Activated T-cell treated with anti-CD3 and anti-CD28 coated beads for 48 hours (primary cell): Measurements from ENCODE around the gene PKIB.
"Not testable (repeated sequence)": the region's sequence is repeated elsewhere in the genome, so short reads cannot be mapped to it uniquely, and the experiment has no call there.

Experiments used
- DNase-seq: peaks from one replicate; pipeline ENCODE4 v3.0.0-alpha.2; 2020; ENCODE audit warnings: low read depth

The PKIB gene

GRCh38 chr6:122621638-122622037 is 11.4 kb downstream of the PKIB start:
- DNase-seq: no peak

GRCh38 chr6:122622479-122622878 is 12.3 kb downstream of the PKIB start:
- DNase-seq: no peak

GRCh38 chr6:122623279-122623678 is 13.1 kb downstream of the PKIB start:
- no peak for DNase-seq

GRCh38 chr6:122624853-122625252 is 14.6 kb downstream of the PKIB start:
- no peak for DNase-seq

- no peak for DNase-seq
These were observed 18.5 kb downstream of the PKIB start for GRCh38 chr6:122628714-122629113.

GRCh38 chr6:122631571-122632249 is 21.5 kb downstream of the PKIB start:
- no peak for DNase-seq

DNA sequence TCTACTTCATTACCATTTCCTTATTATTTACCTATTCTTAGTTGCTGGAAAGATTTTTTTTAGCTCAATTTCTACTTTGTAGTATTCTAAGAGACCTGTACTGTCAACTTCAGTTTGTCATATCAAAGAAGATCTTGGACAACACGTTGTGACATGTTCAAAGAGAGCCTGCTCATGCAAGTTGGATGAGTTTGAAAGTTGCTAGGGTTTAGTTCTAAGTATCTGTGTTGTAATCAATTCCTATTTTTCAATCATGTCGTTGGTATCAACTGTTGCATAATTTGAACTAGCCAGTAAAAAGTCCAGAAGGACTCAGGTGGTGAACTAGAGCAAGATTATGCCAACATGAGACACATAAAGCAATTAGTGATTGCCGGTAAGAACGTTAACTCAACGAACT is 30.2 kb downstream of the PKIB start:
- no peak for DNase-seq

DNA sequence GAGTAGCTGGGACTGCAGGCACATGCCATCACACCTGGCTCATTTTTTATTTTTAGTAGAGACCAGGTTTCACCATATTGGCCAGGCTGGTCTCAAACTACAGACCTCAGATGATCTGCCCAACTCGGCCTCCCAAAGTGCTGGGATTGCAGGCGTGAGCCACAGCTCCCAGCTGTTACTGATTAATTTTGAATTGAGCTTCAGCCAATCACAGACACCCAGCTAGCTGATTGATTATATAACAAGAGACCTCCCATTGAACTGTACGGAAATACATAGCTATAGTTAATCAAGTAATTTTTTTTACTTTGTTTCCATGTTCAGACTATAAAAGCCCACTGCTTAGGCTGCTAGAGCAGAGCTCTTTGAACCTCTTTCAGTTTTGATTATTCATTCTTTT is 31.6 kb downstream of the PKIB start:
- no peak for DNase-seq

DNA sequence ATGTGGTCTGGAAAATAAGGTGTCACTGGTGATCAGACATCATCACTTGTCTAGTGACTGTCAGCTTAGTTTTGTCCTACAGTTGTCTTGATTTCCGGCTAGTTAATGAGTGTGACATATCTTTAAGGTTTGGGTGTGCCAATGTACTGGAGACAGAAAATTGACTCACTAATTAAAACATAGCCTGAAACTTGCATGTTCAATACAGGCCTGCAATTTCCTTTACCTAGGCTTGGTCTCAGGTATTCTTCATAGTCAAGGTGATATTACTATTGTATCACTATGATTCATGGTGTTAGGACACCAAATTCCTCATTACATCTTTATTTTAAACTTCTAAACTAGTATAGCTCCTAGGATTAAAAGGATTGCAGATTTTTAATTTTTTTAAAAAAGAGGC is 32.4 kb downstream of the PKIB start:
- not testable (repeated sequence) for DNase-seq

GRCh38 chr6:122645256-122645655 is 35.1 kb downstream of the PKIB start:
- no peak for DNase-seq

DNA sequence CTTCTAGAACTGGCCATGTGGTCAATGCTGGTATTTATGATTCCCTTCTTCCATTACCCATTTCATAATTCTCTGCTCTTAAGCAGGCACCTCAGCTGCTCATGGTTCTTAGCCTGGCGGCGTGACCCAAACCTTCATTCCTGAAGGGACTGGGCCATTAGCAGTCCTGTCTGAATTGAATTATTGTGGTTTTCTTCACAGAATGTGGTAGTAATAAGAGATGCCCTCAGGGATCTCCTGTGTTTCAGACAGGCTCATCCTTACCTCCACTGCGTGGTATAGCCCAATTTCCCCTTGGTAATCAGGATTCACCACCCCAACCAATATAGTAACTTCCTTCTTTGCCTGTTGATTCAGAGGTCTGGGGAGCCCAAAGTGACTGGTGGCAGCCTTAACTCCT is 37.6 kb downstream of the PKIB start:
- no peak for DNase-seq

DNA sequence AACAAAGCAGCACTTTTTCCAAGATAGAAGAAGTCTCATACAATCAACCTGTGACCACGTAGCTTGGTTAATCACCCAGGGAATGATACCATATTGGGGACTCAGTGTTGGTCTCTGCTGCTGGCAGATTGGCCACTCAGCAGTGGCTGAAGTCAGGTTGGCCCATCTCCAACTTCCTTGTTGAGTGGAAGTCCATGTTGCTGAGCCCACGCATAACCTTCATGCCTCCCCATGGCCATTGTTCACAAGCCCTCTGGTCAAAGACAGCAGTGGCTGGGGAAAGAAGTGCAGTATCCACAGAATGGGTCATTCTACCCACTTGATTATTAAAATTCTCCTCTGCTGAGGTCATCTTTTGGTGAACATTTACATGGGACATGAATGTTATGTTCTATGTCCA is 38.5 kb downstream of the PKIB start:
- DNase-seq: no peak

GRCh38 chr6:122649701-122650100 is 39.5 kb downstream of the PKIB start:
- no peak for DNase-seq

GRCh38 chr6:122650403-122650802 is 40.2 kb downstream of the PKIB start:
- DNase-seq: no peak

GRCh38 chr6:122651031-122651430 is 40.8 kb downstream of the PKIB start:
- DNase-seq: no peak

GRCh38 chr6:122651604-122652003 is 41.4 kb downstream of the PKIB start:
- no peak for DNase-seq

DNA sequence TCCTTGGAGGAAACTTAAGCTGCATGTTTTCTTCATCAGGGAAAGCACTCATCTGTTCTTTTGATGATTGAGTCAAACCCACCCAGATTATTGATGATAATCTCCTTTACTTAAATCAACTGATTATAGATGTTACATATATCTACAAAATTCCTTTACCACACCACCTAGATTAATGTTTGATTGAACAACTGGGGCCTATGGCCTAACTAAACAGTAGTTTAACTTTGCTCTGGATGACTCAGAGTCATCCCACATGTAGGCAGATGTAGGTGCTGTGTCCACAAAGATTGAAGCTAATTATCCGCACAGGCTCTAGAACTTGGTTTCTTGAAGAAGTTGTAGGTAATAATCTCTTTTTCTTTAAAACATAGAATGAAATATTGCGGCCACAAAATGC is 42.2 kb downstream of the PKIB start:
- DNase-seq: no peak

DNA sequence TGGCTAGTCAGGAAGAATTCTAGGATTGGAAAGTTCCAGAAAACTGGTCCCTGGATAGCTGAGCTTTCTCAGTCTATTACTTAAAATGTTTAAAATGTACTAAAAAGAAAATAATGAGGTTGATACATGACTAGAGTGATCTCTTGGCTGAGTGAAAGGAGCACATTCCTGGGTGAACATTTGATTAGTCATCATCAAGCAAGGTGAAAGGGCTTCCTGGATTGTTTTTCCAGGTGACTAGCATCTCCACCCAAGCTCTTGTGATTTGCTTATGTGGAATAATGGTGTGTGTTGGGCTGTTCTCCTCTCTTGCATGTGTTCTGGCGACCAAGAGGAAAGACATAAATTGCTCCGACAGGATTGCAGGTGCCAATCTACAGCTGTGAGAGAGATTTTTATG is 42.9 kb downstream of the PKIB start:
- DNase-seq: no peak

GRCh38 chr6:122654012-122654411 is 43.8 kb downstream of the PKIB start:
- no peak for DNase-seq

DNA sequence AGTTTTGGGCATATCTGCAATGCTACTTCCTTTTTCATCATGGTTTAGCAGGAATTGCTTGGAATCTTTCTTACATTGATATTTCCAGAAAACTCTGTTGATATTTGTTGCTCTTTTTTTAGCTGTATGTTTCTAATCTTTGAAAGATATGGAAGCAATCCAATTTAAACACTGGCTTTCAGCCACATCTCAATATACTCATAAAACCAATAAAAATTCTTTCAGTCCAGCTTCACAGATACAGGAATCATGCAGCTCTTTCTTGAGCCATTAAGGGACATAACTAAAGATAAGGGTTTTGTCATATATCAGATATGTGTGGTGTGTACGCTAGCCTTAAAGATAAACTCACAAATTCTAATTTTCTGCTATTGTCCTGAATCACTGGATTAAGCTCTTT is 47.4 kb downstream of the PKIB start:
- no peak for DNase-seq

DNA sequence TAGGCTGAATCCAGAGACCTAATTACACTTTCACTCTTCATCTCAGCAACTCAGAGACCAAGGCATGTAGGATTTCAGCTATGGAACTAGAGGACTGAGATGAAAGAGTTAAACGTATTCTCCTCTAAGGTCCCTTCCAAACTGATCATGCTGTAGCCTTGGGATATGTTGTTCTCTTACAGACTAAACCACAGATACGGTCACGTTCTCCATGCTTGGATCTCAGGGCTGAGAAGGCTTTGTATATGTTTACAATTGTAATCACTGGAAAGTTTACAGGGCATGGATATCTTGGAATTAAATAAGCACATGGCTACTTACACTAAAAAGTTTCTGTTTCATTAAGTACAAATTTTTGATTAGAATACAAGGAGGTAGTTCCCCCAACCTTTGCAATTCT is 50.1 kb downstream of the PKIB start:
- no peak for DNase-seq

GRCh38 chr6:122663981-122664380 is 53.8 kb downstream of the PKIB start:
- DNase-seq: no peak

DNA sequence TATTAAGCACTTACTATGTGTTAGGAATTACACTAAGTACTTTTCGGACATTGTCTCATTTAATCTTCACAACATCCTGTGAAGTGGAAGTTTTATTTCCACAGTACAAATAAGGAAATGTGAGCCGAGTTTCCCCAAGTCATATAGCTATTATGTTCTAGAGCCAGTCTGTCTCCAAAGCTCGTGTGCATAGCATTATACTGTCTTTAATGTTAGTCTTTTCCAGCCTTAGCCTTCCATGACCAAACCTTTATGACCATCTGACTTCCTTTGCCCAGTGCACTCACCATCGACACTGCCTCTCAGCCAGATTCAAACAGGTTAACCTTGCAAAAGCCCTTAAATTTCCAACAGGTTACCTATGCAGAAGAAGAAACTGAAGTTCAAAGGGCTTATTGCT is 55.7 kb downstream of the PKIB start:
- DNase-seq: no peak

- DNase-seq: no peak
These were observed 56.2 kb downstream of the PKIB start for GRCh38 chr6:122666418-122666817.

DNA sequence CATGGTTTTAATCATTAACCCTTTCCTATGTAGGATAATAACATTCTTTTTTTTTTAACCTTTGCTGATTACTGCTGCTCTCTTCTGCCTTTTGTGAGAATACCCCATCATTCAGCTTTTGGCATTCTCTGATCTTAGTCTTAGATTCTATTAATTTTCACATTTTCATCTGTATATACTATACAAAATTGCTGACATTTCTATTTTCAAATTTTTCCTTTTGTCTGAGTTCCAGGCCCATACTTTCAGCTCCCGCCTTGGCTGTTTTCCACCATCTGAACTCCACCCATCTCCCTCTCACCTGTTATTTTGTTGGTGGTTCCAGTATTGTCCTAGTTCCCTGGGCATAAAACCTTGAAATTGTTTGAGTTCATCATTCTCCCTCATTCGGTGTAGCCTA is 59.2 kb downstream of the PKIB start:
- DNase-seq: no peak
